MM.1S (cell line): ENCODE results near the gene ELFN1.

Experiments used
- DNase-seq: peaks from one replicate; pipeline ENCODE4 v3.0.0-alpha.2; 2015
- H2AFZ ChIP-seq: fragments of 300-600 bp; sonication (generic); 2 replicates; pipeline ENCODE4 v1.6.0; 2016; ENCODE audit warnings: antibody characterized with exemption, low read length
- H3F3A ChIP-seq: fragments of 300-600 bp; sonication (generic); 2 replicates; pipeline ENCODE4 v1.6.1; 2016; ENCODE audit warnings: mild to moderate bottlenecking, antibody characterized with exemption, low read length, moderate library complexity, mixed read lengths; ENCODE audit not compliant: insufficient read depth
- H3K27ac ChIP-seq: fragments of 300-600 bp; sonication (generic); 2 replicates; pipeline ENCODE4 v1.5.1; 2016; ENCODE audit warnings: mild to moderate bottlenecking, low read length
- H3K27me3 ChIP-seq: fragments of 300-600 bp; sonication (generic); replicated peaks from 2 replicates; pipeline ENCODE4 v1.6.0; 2016; ENCODE audit warnings: low read length; ENCODE audit not compliant: insufficient read depth
- H3K36me3 ChIP-seq: fragments of 300-600 bp; sonication (generic); replicated peaks from 2 replicates; pipeline ENCODE4 v1.6.1; 2016; ENCODE audit warnings: mild to moderate bottlenecking, low read length, mixed read lengths; ENCODE audit not compliant: insufficient read depth
- H3K4me1 ChIP-seq: fragments of 300-600 bp; sonication (generic); 2 replicates; pipeline ENCODE4 v1.6.1; 2016; ENCODE audit warnings: low read length, mixed read lengths
- H3K4me2 ChIP-seq: fragments of 300-600 bp; sonication (generic); 2 replicates; pipeline ENCODE4 v1.6.0; 2016; ENCODE audit warnings: low read depth, low read length
- H3K4me3 ChIP-seq: fragments of 300-600 bp; sonication (generic); 2 replicates; pipeline ENCODE4 v1.5.1; 2016; ENCODE audit warnings: low read length, mixed read lengths
- H3K79me2 ChIP-seq: fragments of 300-600 bp; sonication (generic); 2 replicates; pipeline ENCODE4 v1.6.1; 2016; ENCODE audit warnings: mixed run types, low read length, mixed read lengths
- H3K9ac ChIP-seq: fragments of 300-600 bp; sonication (generic); 2 replicates; pipeline ENCODE4 v1.6.1; 2016; ENCODE audit warnings: low read length, mixed read lengths
- H3K9me2 ChIP-seq: fragments of 300-600 bp; sonication (generic); replicated peaks from 2 replicates; pipeline ENCODE4 v1.6.1; 2016; ENCODE audit warnings: mild to moderate bottlenecking, low read length, mixed read lengths; ENCODE audit not compliant: insufficient read depth
- H3K9me3 ChIP-seq: fragments of 300-600 bp; sonication (generic); replicated peaks from 2 replicates; pipeline ENCODE4 v1.6.1; 2016; ENCODE audit warnings: mild to moderate bottlenecking, low read length, mixed read lengths; ENCODE audit not compliant: insufficient read depth
- H4K20me1 ChIP-seq: fragments of 300-600 bp; sonication (generic); 2 replicates; pipeline ENCODE4 v1.6.1; 2016; ENCODE audit warnings: mild to moderate bottlenecking, low read length, moderate library complexity, mixed read lengths; ENCODE audit not compliant: insufficient read depth
- CTCF ChIP-seq: fragments of 300-600 bp; sonication (generic); IDR thresholded peaks from 2 replicates; pipeline ENCODE4 v1.5.1; 2016; ENCODE audit warnings: antibody characterized with exemption, low read length, mixed read lengths
- EZH2 ChIP-seq: fragments of 300-600 bp; sonication (generic); optimal IDR thresholded peaks from 2 replicates; pipeline ENCODE3; 2017; ENCODE audit warnings: low read depth, mild to moderate bottlenecking, antibody characterized with exemption, low read length, mixed read lengths
- EZH2phosphoT487 ChIP-seq: fragments of 300-600 bp; sonication (generic); IDR thresholded peaks from 2 replicates; pipeline ENCODE4 v1.6.1; 2018; ENCODE audit warnings: antibody characterized with exemption, low read length

ELFN1 gene

GRCh38 chr7:1663223-1663622, 6.9 kb upstream of the ELFN1 start:
- H4K20me1 ChIP-seq, result no peaks in the 10 kb centered on the region
- H3K9ac ChIP-seq, result no peak overlapping the region
- H3K79me2 ChIP-seq, result no peaks in the 10 kb centered on the region
- no peaks in the 10 kb centered on the region for H3K9me3 ChIP-seq
- H3K9me2 ChIP-seq, result no peaks in the 10 kb centered on the region
- H3F3A ChIP-seq, result no peaks in the 10 kb centered on the region
- DNase-seq, result no peak
- no peak overlapping the region for H3K4me3 ChIP-seq
- no peaks in the 10 kb centered on the region for H3K36me3 ChIP-seq
- peaks cover 35% of the 10 kb centered on the region for H3K27me3 ChIP-seq
- no peak overlapping the region for H3K27ac ChIP-seq
- TF ChIP-seq EZH2, result no peak
- no peak for TF ChIP-seq CTCF
- no peak for TF ChIP-seq EZH2phosphoT487
- no peaks in the 10 kb centered on the region for H3K4me1 ChIP-seq
- H3K4me2 ChIP-seq, result no peak overlapping the region
- no peak overlapping the region for H2AFZ ChIP-seq

- Histone ChIP-seq H3K27ac (no peak overlapping the region), H3K4me2 (no peak overlapping the region), H3K36me3 (no peaks in the 10 kb centered on the region), H3K27me3 (peaks cover 36% of the 10 kb centered on the region), H3K4me1 (no peaks in the 10 kb centered on the region), H3K79me2 (no peaks in the 10 kb centered on the region), H2AFZ (no peak overlapping the region), H3K9me3 (no peaks in the 10 kb centered on the region), H3K9me2 (no peaks in the 10 kb centered on the region), H3F3A (no peaks in the 10 kb centered on the region), H3K9ac (no peak overlapping the region), H3K4me3 (no peak overlapping the region), H4K20me1 (no peaks in the 10 kb centered on the region)
- no peak for TF ChIP-seq CTCF
- no peak for TF ChIP-seq EZH2phosphoT487
- TF ChIP-seq EZH2, result no peak
- DNase-seq, result no peak
These were observed 6.0 kb upstream of the ELFN1 start for GRCh38 chr7:1663857-1664651.

DNA sequence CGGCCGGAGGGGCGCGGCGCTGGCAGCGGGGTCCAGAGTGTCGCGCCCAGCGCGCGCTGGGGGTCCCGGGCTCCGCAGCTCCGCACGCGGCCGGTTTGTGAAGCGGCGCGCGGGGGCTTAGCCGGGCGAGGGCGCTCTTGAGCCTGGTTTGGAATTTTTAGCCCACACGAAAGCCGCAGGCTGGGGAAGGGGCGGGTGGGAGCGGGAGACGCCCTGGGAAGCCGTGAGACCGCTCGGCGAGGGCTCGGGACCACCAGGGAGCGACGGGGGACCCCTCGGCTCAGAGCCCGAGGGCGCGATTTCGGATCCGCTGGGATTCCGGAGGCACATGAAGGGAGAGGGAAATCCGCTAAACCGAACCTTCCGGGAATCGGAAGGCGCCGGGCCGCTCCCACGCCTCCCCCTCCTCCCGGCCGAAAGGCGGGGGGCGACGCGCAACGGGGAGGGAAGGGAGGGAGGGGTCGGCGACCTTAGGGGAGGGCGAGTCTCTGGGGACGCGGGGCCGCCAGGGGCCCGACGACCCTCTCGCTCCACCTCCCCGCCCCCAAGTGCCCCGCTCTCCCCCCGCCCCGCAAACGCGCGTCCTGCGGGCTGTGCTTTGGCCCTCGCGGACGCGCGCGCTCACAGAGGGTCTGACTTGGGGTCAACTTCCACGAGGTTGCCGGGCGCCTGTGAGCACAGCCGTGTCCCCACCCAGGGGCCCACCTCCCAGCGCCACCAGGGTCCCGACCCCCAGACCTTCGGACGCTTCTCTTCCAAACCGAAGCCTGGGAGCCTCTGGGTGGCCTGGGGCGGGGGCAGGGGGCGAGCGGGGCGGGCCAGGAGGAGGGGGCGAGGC, 5.1 kb upstream of the ELFN1 start:
- H3F3A ChIP-seq, result no peaks in the 10 kb centered on the region
- H3K4me2 ChIP-seq, result no peak overlapping the region
- H3K27ac ChIP-seq, result no peak overlapping the region
- no peak overlapping the region for H3K9ac ChIP-seq
- TF ChIP-seq CTCF (no peak), EZH2phosphoT487 (no peak), EZH2 (no peak)
- no peaks in the 10 kb centered on the region for H3K9me2 ChIP-seq
- no peaks in the 10 kb centered on the region for H3K79me2 ChIP-seq
- no peaks in the 10 kb centered on the region for H3K36me3 ChIP-seq
- H2AFZ ChIP-seq, result no peak overlapping the region
- H3K27me3 ChIP-seq, result peaks cover 29% of the 10 kb centered on the region
- H4K20me1 ChIP-seq, result no peaks in the 10 kb centered on the region
- no peak overlapping the region for H3K4me3 ChIP-seq
- no peaks in the 10 kb centered on the region for H3K9me3 ChIP-seq
- DNase-seq, result no peak
- H3K4me1 ChIP-seq, result no peaks in the 10 kb centered on the region
